K562 (cell line): ENCODE data around the gene ASB15. TPM values are rescaled to one million over a fixed set of nuclear protein-coding genes. Genes with fewer than 3 reads are reported as not detected.
A peak's percentile ranks its signal among the peaks of the same experiment; 100 is the strongest.

Source experiments
- ATAC-seq: fragments of 200-7000 bp; cut with Tn5 transposase; 3 replicates; pipeline ENCODE4 v1.9.1; 2020; ENCODE audit warnings: moderate library complexity
- BruUV-seq: library from RNA; stranded (reverse); fragments of 400-500 nt; replicated peaks from 2 replicates; lab custom pipeline; 2021; lab: Mats Ljungman, UMichigan
- CTCF ChIA-PET: fragments of 300-600 bp; formaldehyde crosslinking; extraction: SDS; loops from one replicate; lab custom pipeline; 2021; ENCODE audit warnings: low intra/inter-chr PET ratio; lab: Yijun Ruan, JAX
- POLR2A ChIA-PET: fragments of 300-600, 350-650 bp; sonication (Branson Sonifier 250); formaldehyde crosslinking; extraction: SDS; loops from one replicate; lab custom pipeline; 2021; ENCODE audit warnings: antibody characterized with exemption, inconsistent platforms; lab: Yijun Ruan, JAX
- DNase-seq, 4 experiments: peaks; one replicate each; pipeline versions ENCODE4 v3.0.0 to v3.0.0-alpha.2; 2011 to 2018; ENCODE audit warnings: low spot score in 3 of 4, mixed read lengths in 3 of 4; ENCODE audit errors: extremely low read depth in 1 of 4
- FAIRE-seq: peaks from 2 replicates; lab custom pipeline; 2011; peaks lifted over from hg19 to GRCh38; lab: Jason Lieb, UNC
- H2AFZ ChIP-seq: 2 replicates; pipeline ENCODE4 v1.6.0; 2011; ENCODE audit warnings: low read depth, low read length, control low read depth, inconsistent platforms
- H3K27ac ChIP-seq: fragments of 200-600 bp; 3 replicates; pipeline ENCODE4 v1.8.0; 2011; ENCODE audit warnings: low read depth, mild to moderate bottlenecking, control low read depth, inconsistent platforms, low read length, moderate library complexity, mixed read lengths; ENCODE audit errors: extremely low read depth
- H3K27me3 ChIP-seq, 2 experiments: fragments of 300-600 bp in 1 of 2; 2 replicates in 1 of 2; 3 replicates in 1 of 2; pipeline versions ENCODE4 v1.6.0 to v1.8.0; 2011; ENCODE audit warnings: inconsistent platforms in 2 of 2, low read length in 2 of 2, mild to moderate bottlenecking in 1 of 2, mixed read lengths in 1 of 2, moderate library complexity in 1 of 2; ENCODE audit not compliant: control insufficient read depth in 2 of 2, insufficient read depth in 2 of 2
- H3K36me3 ChIP-seq: fragments of 300-600 bp; 3 replicates; pipeline ENCODE4 v1.8.0; 2011; ENCODE audit warnings: mild to moderate bottlenecking, low read length, inconsistent platforms; ENCODE audit not compliant: control insufficient read depth, insufficient read depth
- H3K4me1 ChIP-seq, 2 experiments: fragments of 200-600 bp in 1 of 2; replicated peaks in 1 of 2; 2 replicates in 1 of 2; 3 replicates in 1 of 2; pipeline versions ENCODE4 v1.5.1 to v1.8.0; 2011; ENCODE audit warnings: inconsistent platforms in 2 of 2, low read length in 2 of 2, mild to moderate bottlenecking in 1 of 2, mixed read lengths in 1 of 2, moderate library complexity in 1 of 2; ENCODE audit not compliant: control insufficient read depth in 2 of 2, insufficient read depth in 2 of 2
- H3K4me2 ChIP-seq: 2 replicates; pipeline ENCODE4 v1.6.1; 2011; ENCODE audit warnings: low read length, control low read depth, inconsistent platforms, mixed read lengths; ENCODE audit not compliant: insufficient read depth
- H3K4me3 ChIP-seq: fragments of 200-600 bp; sonication (generic), shearing (Covaris generic); 2 replicates; pipeline ENCODE4 v1.5.1; 2016; ENCODE audit warnings: control low read depth, inconsistent platforms
- H3K79me2 ChIP-seq: fragments of 200-600 bp; 3 replicates; pipeline ENCODE4 v1.8.0; 2011; ENCODE audit warnings: low read length, inconsistent platforms; ENCODE audit not compliant: control insufficient read depth, insufficient read depth
- H3K9ac ChIP-seq, 2 experiments: 2 replicates each; pipeline versions ENCODE4 v1.6.0 to v1.6.1; 2011; ENCODE audit warnings: low read depth in 2 of 2, low read length in 2 of 2, control low read depth in 1 of 2, inconsistent platforms in 1 of 2, mild to moderate bottlenecking in 1 of 2, mixed read lengths in 1 of 2; ENCODE audit not compliant: insufficient read depth in 1 of 2
- H3K9me1 ChIP-seq: one replicate; pipeline ENCODE4 v1.6.0; 2011; ENCODE audit warnings: inconsistent platforms, mild to moderate bottlenecking, low read length, moderate library complexity; ENCODE audit not compliant: control insufficient read depth, insufficient read depth
- H3K9me3 ChIP-seq: replicated peaks from 2 replicates; pipeline ENCODE4 v1.5.1; 2011; ENCODE audit warnings: low read depth, low read length, inconsistent platforms; ENCODE audit not compliant: control insufficient read depth, insufficient read depth
- H4K20me1 ChIP-seq: replicated peaks from 2 replicates; pipeline ENCODE4 v1.6.1; 2011; ENCODE audit warnings: low read length, inconsistent platforms, mixed read lengths; ENCODE audit not compliant: control insufficient read depth, insufficient read depth
- BRD4 ChIP-seq: fragments of 200-600 bp; sonication (generic); IDR thresholded peaks from 2 replicates; pipeline ENCODE4 v1.6.1; 2017; ENCODE audit warnings: inconsistent platforms
- CREM ChIP-seq: IDR thresholded peaks from 2 replicates; pipeline ENCODE4 v1.6.1; 2014; ENCODE audit warnings: antibody characterized with exemption, low read depth
- ETS2 ChIP-seq: IDR thresholded peaks from 2 replicates; pipeline ENCODE4 v1.6.1; 2016; ENCODE audit warnings: borderline replicate concordance, missing genetic modification characterization, mild to moderate bottlenecking, moderate library complexity, missing compliant biosample characterization; ENCODE audit not compliant: poor library complexity, severe bottlenecking
- HDAC6 ChIP-seq: IDR thresholded peaks from 2 replicates; pipeline ENCODE4 v1.6.1; 2012; ENCODE audit warnings: low read depth, mild to moderate bottlenecking, control low read depth, inconsistent platforms, low read length, moderate library complexity
- HMGN3 ChIP-seq: IDR thresholded peaks from 2 replicates; pipeline ENCODE4 v1.6.1; 2011; ENCODE audit warnings: borderline replicate concordance, low read depth, mild to moderate bottlenecking, mixed read lengths, low read length; ENCODE audit not compliant: insufficient read length; ENCODE audit errors: extremely low read depth
- ILK ChIP-seq: fragments of 450-650 bp; IDR thresholded peaks from 2 replicates; pipeline ENCODE4 v1.6.1; 2016; ENCODE audit warnings: missing genetic modification characterization, low read depth, mild to moderate bottlenecking, missing compliant biosample characterization, moderate library complexity, borderline replicate concordance
- JUND ChIP-seq, 2 experiments: IDR thresholded peaks; 2 replicates in 1 of 2; 3 replicates in 1 of 2; pipeline ENCODE4 v1.6.1; 2011; ENCODE audit warnings: borderline replicate concordance in 2 of 2, low read depth in 2 of 2, low read length in 2 of 2, improper control_type of control experiment in 1 of 2, missing biosample characterization in 1 of 2, missing genetic modification characterization in 1 of 2, missing genetic modification reagents in 1 of 2
- NONO ChIP-seq, 2 experiments: fragments of 200-400 bp in 1 of 2; fragments of 450-650 bp in 1 of 2; formaldehyde crosslinking in 1 of 2; IDR thresholded peaks; 2 replicates each; pipeline ENCODE4 v1.6.1; 2017; ENCODE audit warnings: low read depth in 2 of 2, mild to moderate bottlenecking in 2 of 2, moderate library complexity in 2 of 2, low read length in 1 of 2
- SMAD2 ChIP-seq: fragments of 150-350 bp; IDR thresholded peaks from 2 replicates; pipeline ENCODE4 v1.6.1; 2014; ENCODE audit warnings: low read depth, mild to moderate bottlenecking, low read length
- SMARCA5 ChIP-seq: fragments of 450-650 bp; IDR thresholded peaks from 2 replicates; pipeline ENCODE4 v1.6.1; 2016
- SNRNP70 ChIP-seq: fragments of 200-400 bp; formaldehyde crosslinking; optimal IDR thresholded peaks from 2 replicates; pipeline ENCODE3; 2017; ENCODE audit warnings: low read depth, low read length
- U2AF1 ChIP-seq: fragments of 200-400 bp; formaldehyde crosslinking; optimal IDR thresholded peaks from 2 replicates; pipeline ENCODE3; 2017; ENCODE audit warnings: mild to moderate bottlenecking, low read depth, low read length, moderate library complexity
- ZFP1 ChIP-seq: fragments of 450-650 bp; formaldehyde crosslinking; IDR thresholded peaks from 2 replicates; pipeline ENCODE4 v1.4.0; 2020; ENCODE audit warnings: mild to moderate bottlenecking, mixed read lengths
- ZNF644 ChIP-seq: fragments of 200-800 bp; sonication (Bioruptor generic); IDR thresholded peaks from 2 replicates; pipeline ENCODE4 v1.6.1; 2016; ENCODE audit warnings: low read depth, missing genetic modification characterization, missing compliant biosample characterization
- WGBS: fragments of 100-300 bp; shearing (Covaris generic); methylation state at CpG from one replicate; pipeline ENCODE4 v1.1.6; 2016; ENCODE audit warnings: low coverage, mixed read lengths; ENCODE audit not compliant: insufficient coverage; ENCODE audit errors: missing lambda C conversion rate; 5-methylcytosine and 5-hydroxymethylcytosine counted together
- in situ Hi-C: fragments of 300-500 bp; cut with MboI; formaldehyde crosslinking; loops from 4 replicates; pipeline ENCODE4 v1.15.0; 2018; ENCODE audit warnings: inconsistent platforms, mixed read lengths
- intact Hi-C: fragments of 100-400 bp; cut with micrococcal nuclease; formaldehyde crosslinking; loops from 2 replicates; pipeline ENCODE4 v1.14.2; 2022
- polyA plus RNA-seq, 8 experiments: library from polyadenylated mRNA; depleted of rRNA in 4 of 8; stranded (reverse) in 5 of 8; unstranded in 3 of 8; fragments of >200 nt; fragmentation: Nextera tagmentation in 2 of 8; fragmentation: Illumina TruSeq in 1 of 8; extraction: Ambion mirVana in 2 of 8; extraction: Trizol in 1 of 8; gene quantifications; 2 replicates each; pipeline versions ENCODE4 v1.2.1 to v1.2.3, GENCODE V29; 2011 to 2014; ENCODE audit warnings: inconsistent platforms in 1 of 8, missing spikeins in 1 of 8
- total RNA-seq, 7 experiments: library from RNA; depleted of rRNA in 6 of 7; stranded (reverse); fragments of >200 nt in 6 of 7; fragmentation: Illumina TruSeq in 2 of 7; extraction: Trizol in 2 of 7; gene quantifications; 2 replicates each; pipeline versions ENCODE4 v1.2.1 to v1.2.3, GENCODE V29; 2011 to 2021; ENCODE audit warnings: low replicate concordance in 1 of 7
- TF ChIP-seq, protein P1 (sequence below): fragments of 250-450 bp; sonication (Bioruptor Pico); IDR thresholded peaks from 2 replicates; pipeline ENCODE4 v1.4.0; 2020; ENCODE audit warnings: borderline replicate concordance
- TF ChIP-seq, protein P2 (sequence below): sonication (generic); formaldehyde crosslinking; IDR thresholded peaks from 2 replicates; pipeline ENCODE4 v1.8.1; 2023; ENCODE audit warnings: mild to moderate bottlenecking, missing genetic modification reagents

The ASB15 gene
- total and polyA plus RNA-seq, 9 of the 15 experiments (the other 6 are each of a cell fraction or from before 2014, with no cell fraction given) = 0.03 to 0.14 (median 0.04) TPM; not detected in 3

DNA sequence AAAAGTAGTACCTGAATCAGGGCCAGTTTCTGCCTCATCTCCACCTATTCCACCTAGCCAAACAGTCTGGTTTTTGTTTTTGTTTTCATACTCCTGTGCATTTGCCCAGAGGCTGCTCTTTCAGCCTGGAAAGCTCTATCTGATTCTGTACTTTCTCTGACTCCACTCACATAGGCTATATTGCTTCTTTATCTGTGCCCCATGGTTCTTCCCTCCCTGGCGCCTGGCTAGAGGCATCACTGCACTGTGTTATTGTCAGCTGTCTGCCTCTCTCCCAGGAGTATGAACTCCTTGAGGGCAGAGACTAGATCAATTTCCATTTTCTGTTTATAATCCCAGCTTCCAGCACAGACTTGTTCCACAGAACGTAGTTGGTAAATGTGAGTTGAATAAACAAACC is 49.0 kb downstream of the ASB15 start:
- Histone ChIP-seq H4K20me1 (no peaks in the 10 kb centered on the region), H2AFZ (no peak overlapping the region), H3K36me3 (no peaks in the 10 kb centered on the region), H3K9me1 (no peaks in the 10 kb centered on the region), H3K9me3 (no peaks in the 10 kb centered on the region), H3K4me1 (no peaks in the 10 kb centered on the region; a peak in 1 of 5 replicates), H3K27ac (no peak overlapping the region), H3K79me2 (no peaks in the 10 kb centered on the region), H3K27me3 (peaks cover under 1 to 11% of the 10 kb centered on the region in 2 experiments; a peak in 3 of 5 replicates), H3K9ac (no peak overlapping the region), H3K4me2 (no peak overlapping the region), H3K4me3 (no peak overlapping the region)
- ChIA-PET POLR2A (interaction anchor here (0.6 to 2.3 kb wide), 3 partner anchors 11 to 29 kb away, joined by 3 to 7 read pairs (median 3); no protein-coding TSS in a partner anchor), CTCF (no interaction called here)
- WGBS = 3% methylated on average over 2 of the region's 2 CpGs
- no peak for FAIRE-seq
- ATAC-seq = peak; percentile 33; the same call in 2 of the 3 replicates
- intact Hi-C loops (no loop called here), in situ Hi-C loops (no loop called here)
- BruUV-seq = no TSS peak
- TF ChIP-seq ZFP1 (CRISPR knock-in tag) (no peak), SNRNP70 (no peak), ZNF644 (tag) (no peak), ETS2 (no peak), U2AF1 (no peak), SMARCA5 (no peak), CREM (no peak), HDAC6 (no peak), ILK (tag) (no peak), NONO (IDR thresholded peaks at IDR 0.05; ENCODE audit: low read depth in 2 of 2, low read length in 1 of 2) (no peak), JUND (IDR thresholded peaks at IDR 0.05; ENCODE audit: borderline replicate concordance, low read depth, low read length) (no peak), JUND (tag; IDR thresholded peaks at IDR 0.05; ENCODE audit: borderline replicate concordance, low read depth, low read length) (no peak), HMGN3 (no peak), SMAD2 (no peak), BRD4 (no peak)
- TF ChIP-seq, protein P1, sequence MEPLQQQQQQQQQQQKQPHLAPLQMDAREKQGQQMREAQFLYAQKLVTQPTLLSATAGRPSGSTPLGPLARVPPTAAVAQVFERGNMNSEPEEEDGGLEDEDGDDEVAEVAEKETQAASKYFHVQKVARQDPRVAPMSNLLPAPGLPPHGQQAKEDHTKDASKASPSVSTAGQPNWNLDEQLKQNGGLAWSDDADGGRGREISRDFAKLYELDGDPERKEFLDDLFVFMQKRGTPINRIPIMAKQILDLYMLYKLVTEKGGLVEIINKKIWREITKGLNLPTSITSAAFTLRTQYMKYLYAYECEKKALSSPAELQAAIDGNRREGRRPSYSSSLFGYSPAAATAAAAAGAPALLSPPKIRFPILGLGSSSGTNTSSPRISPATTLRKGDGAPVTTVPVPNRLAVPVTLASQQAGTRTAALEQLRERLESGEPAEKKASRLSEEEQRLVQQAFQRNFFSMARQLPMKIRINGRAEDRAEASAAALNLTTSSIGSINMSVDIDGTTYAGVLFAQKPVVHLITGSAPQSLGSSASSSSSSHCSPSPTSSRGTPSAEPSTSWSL (CRISPR knock-in tag) = no peak
- TF ChIP-seq, protein P2, sequence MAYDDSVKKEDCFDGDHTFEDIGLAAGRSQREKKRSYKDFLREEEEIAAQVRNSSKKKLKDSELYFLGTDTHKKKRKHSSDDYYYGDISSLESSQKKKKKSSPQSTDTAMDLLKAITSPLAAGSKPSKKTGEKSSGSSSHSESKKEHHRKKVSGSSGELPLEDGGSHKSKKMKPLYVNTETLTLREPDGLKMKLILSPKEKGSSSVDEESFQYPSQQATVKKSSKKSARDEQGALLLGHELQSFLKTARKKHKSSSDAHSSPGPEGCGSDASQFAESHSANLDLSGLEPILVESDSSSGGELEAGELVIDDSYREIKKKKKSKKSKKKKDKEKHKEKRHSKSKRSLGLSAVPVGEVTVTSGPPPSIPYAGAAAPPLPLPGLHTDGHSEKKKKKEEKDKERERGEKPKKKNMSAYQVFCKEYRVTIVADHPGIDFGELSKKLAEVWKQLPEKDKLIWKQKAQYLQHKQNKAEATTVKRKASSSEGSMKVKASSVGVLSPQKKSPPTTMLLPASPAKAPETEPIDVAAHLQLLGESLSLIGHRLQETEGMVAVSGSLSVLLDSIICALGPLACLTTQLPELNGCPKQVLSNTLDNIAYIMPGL (CRISPR knock-in tag) = no peak
- DNase-seq = no peak
